ENCODE measurements around the gene CSRP3. TPM values are rescaled to one million over a fixed set of nuclear protein-coding genes. Genes with fewer than 3 reads are reported as not detected.

Gene CSRP3
- total and polyA plus RNA-seq, 2 donors (not counting 3 experiments of a cell fraction or from before 2014, with no cell fraction given), result not detected

DNA sequence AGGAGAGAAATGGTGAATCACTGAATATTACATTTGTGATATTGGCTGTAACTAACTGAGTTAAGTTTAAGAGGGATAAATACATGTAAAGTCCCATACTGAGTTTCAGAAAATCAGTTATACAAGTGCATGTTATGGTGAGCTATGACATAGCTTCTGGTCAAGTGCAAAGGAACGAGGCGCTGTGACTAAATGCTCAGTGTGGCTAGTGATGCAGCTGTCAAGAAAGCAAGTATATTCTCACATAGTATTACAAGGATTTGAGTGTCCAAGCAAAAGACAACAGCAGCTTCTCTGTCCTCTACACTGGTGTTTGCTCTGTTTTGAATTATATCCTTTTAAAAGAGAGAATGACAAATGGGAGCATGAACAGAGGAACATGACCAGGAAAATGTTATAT, 40.1 kb downstream of the CSRP3 start:
- Histone ChIP-seq H3K9ac (replicated peaks; ENCODE audit: extremely low read depth, insufficient read depth, low read length) (no peak overlapping the region), H3K4me3 (replicated peaks in 1 of 3; ENCODE audit: insufficient read depth in 1 of 3, low read depth in 1 of 3, low read length in 3 of 3) (no peak overlapping the region), H3K9me3 (replicated peaks; ENCODE audit: control insufficient read depth, insufficient read depth, low read length) (no peaks in the 10 kb centered on the region), H3K79me2 (ENCODE audit: control insufficient read depth, insufficient read depth, low read length) (no peaks in the 10 kb centered on the region), H3K4me2 (ENCODE audit: insufficient read depth, low read length) (no peak overlapping the region), H3K36me3 (ENCODE audit: control insufficient read depth in 2 of 2, extremely low read depth in 1 of 2, insufficient read depth in 2 of 2, low read length in 2 of 2) (peaks cover 13 to 27% of the 10 kb centered on the region in 2 experiments), H2AFZ (ENCODE audit: low read depth, low read length) (no peak overlapping the region), H4K20me1 (replicated peaks; ENCODE audit: control insufficient read depth, extremely low read depth, insufficient read depth, low read length) (no peaks in the 10 kb centered on the region), H3K27me3 (ENCODE audit: control insufficient read depth in 2 of 2, insufficient read depth in 2 of 2, low read length in 2 of 2) (no peaks in the 10 kb centered on the region), H3K27ac (ENCODE audit: insufficient read depth, low read depth, low read length) (no peak overlapping the region), H3K9me1 (replicated peaks; ENCODE audit: control insufficient read depth, extremely low read depth, insufficient read depth, low read length) (no peaks in the 10 kb centered on the region), H3K4me1 (ENCODE audit: control insufficient read depth, extremely low read depth, insufficient read depth, low read length) (no peaks in the 10 kb centered on the region)
- TF ChIP-seq GATA2 (IDR thresholded peaks at IDR 0.05; ENCODE audit: insufficient read depth, insufficient read length, low read depth, low read length) (no peak), EZH2 (IDR thresholded peaks at IDR 0.05; ENCODE audit: borderline replicate concordance, low read depth, low read length, severe bottlenecking) (no peak), POLR2A (IDR thresholded peaks at IDR 0.05; ENCODE audit: low read depth, low read length) (no peak), MYC (IDR thresholded peaks at IDR 0.05; ENCODE audit: low read depth, low read length) (no peak), JUN (IDR thresholded peaks at IDR 0.05; ENCODE audit: borderline replicate concordance, insufficient read depth, insufficient read length, low read depth) (no peak), POLR2AphosphoS5 (IDR thresholded peaks at IDR 0.05; ENCODE audit: insufficient read depth, low read depth, low read length) (no peak), FOS (IDR thresholded peaks at IDR 0.05; ENCODE audit: borderline replicate concordance, insufficient read depth, low read length) (no peak)
- TF ChIP-seq, protein P1, sequence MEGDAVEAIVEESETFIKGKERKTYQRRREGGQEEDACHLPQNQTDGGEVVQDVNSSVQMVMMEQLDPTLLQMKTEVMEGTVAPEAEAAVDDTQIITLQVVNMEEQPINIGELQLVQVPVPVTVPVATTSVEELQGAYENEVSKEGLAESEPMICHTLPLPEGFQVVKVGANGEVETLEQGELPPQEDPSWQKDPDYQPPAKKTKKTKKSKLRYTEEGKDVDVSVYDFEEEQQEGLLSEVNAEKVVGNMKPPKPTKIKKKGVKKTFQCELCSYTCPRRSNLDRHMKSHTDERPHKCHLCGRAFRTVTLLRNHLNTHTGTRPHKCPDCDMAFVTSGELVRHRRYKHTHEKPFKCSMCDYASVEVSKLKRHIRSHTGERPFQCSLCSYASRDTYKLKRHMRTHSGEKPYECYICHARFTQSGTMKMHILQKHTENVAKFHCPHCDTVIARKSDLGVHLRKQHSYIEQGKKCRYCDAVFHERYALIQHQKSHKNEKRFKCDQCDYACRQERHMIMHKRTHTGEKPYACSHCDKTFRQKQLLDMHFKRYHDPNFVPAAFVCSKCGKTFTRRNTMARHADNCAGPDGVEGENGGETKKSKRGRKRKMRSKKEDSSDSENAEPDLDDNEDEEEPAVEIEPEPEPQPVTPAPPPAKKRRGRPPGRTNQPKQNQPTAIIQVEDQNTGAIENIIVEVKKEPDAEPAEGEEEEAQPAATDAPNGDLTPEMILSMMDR (IDR thresholded peaks at IDR 0.05; ENCODE audit: extremely low read depth in 1 of 2, insufficient read depth in 1 of 2, low read depth in 1 of 2, low read length in 2 of 2), result no peak
- TF ChIP-seq, protein P2, sequence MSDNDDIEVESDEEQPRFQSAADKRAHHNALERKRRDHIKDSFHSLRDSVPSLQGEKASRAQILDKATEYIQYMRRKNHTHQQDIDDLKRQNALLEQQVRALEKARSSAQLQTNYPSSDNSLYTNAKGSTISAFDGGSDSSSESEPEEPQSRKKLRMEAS (IDR thresholded peaks at IDR 0.05; ENCODE audit: insufficient read depth, insufficient read length), result no peak
- intact Hi-C loops (cut with micrococcal nuclease) (loop anchor here (10.0 kb wide), 1 partner anchor 393 kb away; no protein-coding TSS in a partner anchor), dilution Hi-C loops (cut with MboI; ENCODE audit: extremely low pct_ligation_motif_present, low sequenced_read_pairs) (no loop called here)
- DNase-seq (ENCODE audit: low read depth, low spot score) (no peak), FAIRE-seq (no peak)
- ChIA-PET POLR2A (no interaction called here), CTCF (interaction anchor here (0.6 to 4.4 kb wide), 5 partner anchors 35 to 98 kb away, joined by 3 to 36 read pairs (median 7); no protein-coding TSS in a partner anchor)
- no TSS peak for BruUV-seq (replicated peaks)

Data from endothelial cell of umbilical vein (primary cell).